ENCODE results near the gene MLLT3. TPM values are rescaled to one million over a fixed set of nuclear protein-coding genes. Genes with fewer than 3 reads are reported as not detected.

The MLLT3 gene
- total RNA-seq, 1 donor from 2014 or later, result 18.0 TPM

DNA sequence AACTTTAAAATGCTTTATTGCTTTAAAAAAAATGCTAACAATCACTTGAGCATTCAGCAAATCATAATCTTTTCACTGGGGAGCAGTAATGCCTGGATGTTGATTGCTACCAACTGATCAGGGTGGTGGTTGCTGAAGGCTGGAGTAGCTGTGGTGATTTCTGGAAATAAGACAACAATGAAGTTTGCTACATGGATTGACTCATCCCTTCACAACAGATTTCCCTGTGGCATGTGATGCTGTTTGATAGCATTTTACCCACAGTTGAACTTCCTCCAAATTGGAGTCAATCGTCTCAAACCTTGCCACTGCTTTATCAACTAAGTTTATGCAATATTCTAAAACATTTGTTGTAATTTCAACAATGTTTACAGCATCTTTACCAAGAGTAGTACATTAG is 83.3 kb downstream of the MLLT3 start:
- H3K36me3 ChIP-seq, result no peaks in the 10 kb centered on the region
- TF ChIP-seq, protein P1, sequence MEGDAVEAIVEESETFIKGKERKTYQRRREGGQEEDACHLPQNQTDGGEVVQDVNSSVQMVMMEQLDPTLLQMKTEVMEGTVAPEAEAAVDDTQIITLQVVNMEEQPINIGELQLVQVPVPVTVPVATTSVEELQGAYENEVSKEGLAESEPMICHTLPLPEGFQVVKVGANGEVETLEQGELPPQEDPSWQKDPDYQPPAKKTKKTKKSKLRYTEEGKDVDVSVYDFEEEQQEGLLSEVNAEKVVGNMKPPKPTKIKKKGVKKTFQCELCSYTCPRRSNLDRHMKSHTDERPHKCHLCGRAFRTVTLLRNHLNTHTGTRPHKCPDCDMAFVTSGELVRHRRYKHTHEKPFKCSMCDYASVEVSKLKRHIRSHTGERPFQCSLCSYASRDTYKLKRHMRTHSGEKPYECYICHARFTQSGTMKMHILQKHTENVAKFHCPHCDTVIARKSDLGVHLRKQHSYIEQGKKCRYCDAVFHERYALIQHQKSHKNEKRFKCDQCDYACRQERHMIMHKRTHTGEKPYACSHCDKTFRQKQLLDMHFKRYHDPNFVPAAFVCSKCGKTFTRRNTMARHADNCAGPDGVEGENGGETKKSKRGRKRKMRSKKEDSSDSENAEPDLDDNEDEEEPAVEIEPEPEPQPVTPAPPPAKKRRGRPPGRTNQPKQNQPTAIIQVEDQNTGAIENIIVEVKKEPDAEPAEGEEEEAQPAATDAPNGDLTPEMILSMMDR (IDR thresholded peaks at IDR 0.05), result no peak
- ATAC-seq, result no peak
- no peak for DNase-seq
- H3K4me3 ChIP-seq, result no peak overlapping the region
- intact Hi-C loops (cut with DNase I), result no loop called here
- no peaks in the 10 kb centered on the region for H3K4me1 ChIP-seq
- H3K27ac ChIP-seq, result no peak overlapping the region
- peaks cover 11% of the 10 kb centered on the region for H3K9me3 ChIP-seq
- no peaks in the 10 kb centered on the region for H3K27me3 ChIP-seq (ENCODE audit: low read depth)

DNA sequence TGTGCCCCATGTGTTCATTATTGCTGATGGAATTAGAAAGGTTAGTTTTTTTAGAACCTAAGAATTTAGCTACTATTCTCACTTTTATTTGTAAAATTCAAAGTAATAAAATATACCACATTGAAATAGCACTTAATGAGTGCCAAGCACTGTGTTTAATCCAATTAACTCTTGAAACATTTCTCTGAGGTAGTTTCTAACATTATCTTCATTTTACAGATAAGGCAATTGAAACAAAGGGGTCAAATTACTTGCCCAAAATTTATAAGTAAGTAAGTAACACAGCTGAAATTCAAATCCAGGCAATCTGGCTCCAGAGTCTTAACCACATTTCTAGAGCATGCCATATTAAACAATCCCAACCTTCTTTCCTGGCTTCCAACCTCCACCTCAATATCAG is 84.2 kb downstream of the MLLT3 start:
- Histone ChIP-seq H3K4me3 (no peak overlapping the region), H3K36me3 (no peaks in the 10 kb centered on the region), H3K4me1 (no peaks in the 10 kb centered on the region), H3K27me3 (ENCODE audit: low read depth) (no peaks in the 10 kb centered on the region), H3K27ac (no peak overlapping the region), H3K9me3 (peaks cover 11% of the 10 kb centered on the region)
- intact Hi-C loops (cut with DNase I), result no loop called here
- TF ChIP-seq, protein P1 (IDR thresholded peaks at IDR 0.05), result no peak
- DNase-seq, result no peak
- ATAC-seq, result no peak

DNA sequence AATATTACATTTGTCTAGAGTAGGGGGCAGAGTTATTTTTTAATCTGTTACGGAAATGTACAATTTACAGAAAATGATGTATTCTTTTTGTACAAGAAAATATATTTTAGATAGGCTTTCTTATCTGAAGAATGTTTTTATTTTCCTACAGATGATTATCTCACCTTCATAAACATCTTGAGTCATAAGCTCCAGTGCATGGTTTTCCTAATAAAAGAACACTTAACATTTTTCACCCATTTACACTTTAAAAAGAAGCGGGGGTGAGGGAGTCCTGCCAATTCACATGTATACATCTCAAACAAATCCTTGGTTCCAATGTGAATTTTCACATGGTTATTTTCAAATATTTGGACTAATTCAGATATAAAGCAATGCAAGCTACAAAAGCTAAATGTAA is 85.0 kb downstream of the MLLT3 start:
- H3K9me3 ChIP-seq, result peaks cover 11% of the 10 kb centered on the region
- intact Hi-C loops (cut with DNase I), result no loop called here
- DNase-seq, result no peak
- ATAC-seq, result no peak
- H3K4me1 ChIP-seq, result no peaks in the 10 kb centered on the region
- H3K4me3 ChIP-seq, result no peak overlapping the region
- H3K27ac ChIP-seq, result no peak overlapping the region
- TF ChIP-seq, protein P1 (IDR thresholded peaks at IDR 0.05), result no peak
- no peaks in the 10 kb centered on the region for H3K36me3 ChIP-seq
- H3K27me3 ChIP-seq (ENCODE audit: low read depth), result no peaks in the 10 kb centered on the region

GRCh38 chr9:20532584-20532983 is 89.7 kb downstream of the MLLT3 start:
- no peaks in the 10 kb centered on the region for H3K4me1 ChIP-seq
- TF ChIP-seq, protein P1 (IDR thresholded peaks at IDR 0.05), result no peak
- intact Hi-C loops (cut with DNase I), result no loop called here

DNA sequence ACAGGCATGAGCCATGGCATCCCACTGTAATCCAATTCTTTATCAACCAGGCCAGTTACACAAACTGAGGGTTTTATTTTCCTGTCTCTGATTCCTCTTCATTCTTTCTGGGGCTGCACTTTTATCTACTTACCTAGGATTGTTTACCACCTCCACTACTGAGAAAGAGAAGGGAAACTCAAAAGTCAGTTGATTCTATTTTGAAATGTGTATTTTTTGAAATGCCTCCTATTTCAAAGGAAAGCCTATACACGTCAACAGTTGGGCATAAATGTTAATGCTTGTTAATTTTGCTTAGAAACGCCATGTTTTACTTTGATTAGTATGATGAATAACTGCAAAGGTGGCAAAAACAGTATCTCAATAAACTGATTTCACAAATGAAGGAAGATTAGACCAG is 92.5 kb downstream of the MLLT3 start:
- TF ChIP-seq, protein P1 (IDR thresholded peaks at IDR 0.05), result no peak
- no peak for ATAC-seq
- intact Hi-C loops (cut with DNase I), result no loop called here

More at GRCh38 chr9:20532584-20532983, 89.7 kb downstream of the MLLT3 start:
- ATAC-seq (no peak), DNase-seq (no peak)
- no peaks in the 10 kb centered on the region for H3K36me3 ChIP-seq
- H3K4me3 ChIP-seq, result no peak overlapping the region
- no peaks in the 10 kb centered on the region for H3K27me3 ChIP-seq (ENCODE audit: low read depth)
- no peaks in the 10 kb centered on the region for H3K9me3 ChIP-seq
- H3K27ac ChIP-seq, result no peak overlapping the region

DNA sequence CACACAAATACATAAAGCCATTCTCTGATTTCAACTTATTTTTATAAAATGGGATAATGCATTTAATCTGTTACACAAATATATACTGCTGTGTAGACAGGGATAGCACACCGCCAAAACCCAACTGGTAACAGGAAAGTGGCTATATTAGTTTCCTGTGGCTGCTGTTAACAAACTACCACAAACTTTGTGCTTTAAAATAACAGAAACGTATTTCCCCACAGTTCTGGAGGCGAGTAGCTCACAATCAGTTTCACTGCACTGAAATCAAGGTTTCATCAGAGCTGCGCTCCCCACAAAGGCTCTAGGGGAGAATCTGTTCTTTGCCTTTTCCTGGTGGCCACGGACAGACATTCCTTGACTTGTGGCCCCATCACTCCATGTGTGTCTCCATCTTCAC is 94.0 kb downstream of the MLLT3 start:
- no peaks in the 10 kb centered on the region for H3K27me3 ChIP-seq (ENCODE audit: low read depth)
- peaks cover 4% of the 10 kb centered on the region for H3K4me1 ChIP-seq
- no peaks in the 10 kb centered on the region for H3K36me3 ChIP-seq
- DNase-seq, result no peak
- intact Hi-C loops (cut with DNase I), result no loop called here
- ATAC-seq, result no peak
- H3K27ac ChIP-seq, result no peak overlapping the region
- H3K4me3 ChIP-seq, result no peak overlapping the region
- H3K9me3 ChIP-seq, result no peaks in the 10 kb centered on the region
- TF ChIP-seq, protein P1 (IDR thresholded peaks at IDR 0.05), result no peak

More for the DNA sequence above, 92.5 kb downstream of the MLLT3 start:
- Histone ChIP-seq H3K27ac (no peak overlapping the region), H3K27me3 (ENCODE audit: low read depth) (no peaks in the 10 kb centered on the region), H3K36me3 (no peaks in the 10 kb centered on the region), H3K4me1 (peaks cover 4% of the 10 kb centered on the region), H3K4me3 (no peak overlapping the region), H3K9me3 (no peaks in the 10 kb centered on the region)
- DNase-seq, result no peak

Measured in lower lobe of right lung (tissue), 2 donors.